Endothelial cell (in vitro differentiated cells): ENCODE data around the gene CTR9. TPM values are rescaled to one million over a fixed set of nuclear protein-coding genes. Genes with fewer than 3 reads are reported as not detected.

Source experiments
- DNase-seq: peaks from one replicate; pipeline ENCODE4 v3.0.0; 2021; ENCODE audit warnings: low spot score
- H3K27ac Mint-ChIP-seq: one replicate; pipeline ENCODE4 v1.8.0; 2021; ENCODE audit warnings: mixed read lengths, inconsistent platforms; ENCODE audit not compliant: unreplicated experiment
- H3K27me3 Mint-ChIP-seq: one replicate; pipeline ENCODE4 v1.8.0; 2021; ENCODE audit warnings: mild to moderate bottlenecking, moderate library complexity, mixed read lengths, inconsistent platforms; ENCODE audit not compliant: unreplicated experiment
- H3K36me3 Mint-ChIP-seq: one replicate; pipeline ENCODE4 v1.8.0; 2021; ENCODE audit warnings: mild to moderate bottlenecking, low read depth, mixed read lengths, inconsistent platforms; ENCODE audit not compliant: unreplicated experiment
- H3K4me1 Mint-ChIP-seq: one replicate; pipeline ENCODE4 v1.8.0; 2021; ENCODE audit warnings: mild to moderate bottlenecking, mixed read lengths, inconsistent platforms; ENCODE audit not compliant: unreplicated experiment
- H3K4me3 Mint-ChIP-seq: one replicate; pipeline ENCODE4 v1.8.0; 2021; ENCODE audit warnings: mild to moderate bottlenecking, mixed read lengths, inconsistent platforms; ENCODE audit not compliant: unreplicated experiment
- H3K9me3 Mint-ChIP-seq: one replicate; pipeline ENCODE4 v1.8.0; 2021; ENCODE audit warnings: mixed read lengths, inconsistent platforms; ENCODE audit not compliant: unreplicated experiment
- total RNA-seq: library from RNA; stranded (reverse); fragmentation: NEBNext Ultra II Directional; extraction: Animal tissue kit (Norgen Biotek cat#: 25700); gene quantifications from one replicate; pipeline ENCODE4 v1.2.1, GENCODE V29; 2021; ENCODE audit not compliant: unreplicated experiment
- TF ChIP-seq, protein P1 (sequence below): fragments of 200-600 bp; sonication (generic); IDR thresholded peaks from one replicate; pipeline ENCODE4 v1.5.0; 2021; ENCODE audit warnings: antibody characterized with exemption; ENCODE audit not compliant: unreplicated experiment

The CTR9 gene
- total RNA-seq, 1 donor from 2014 or later, result 43.5 TPM

DNA sequence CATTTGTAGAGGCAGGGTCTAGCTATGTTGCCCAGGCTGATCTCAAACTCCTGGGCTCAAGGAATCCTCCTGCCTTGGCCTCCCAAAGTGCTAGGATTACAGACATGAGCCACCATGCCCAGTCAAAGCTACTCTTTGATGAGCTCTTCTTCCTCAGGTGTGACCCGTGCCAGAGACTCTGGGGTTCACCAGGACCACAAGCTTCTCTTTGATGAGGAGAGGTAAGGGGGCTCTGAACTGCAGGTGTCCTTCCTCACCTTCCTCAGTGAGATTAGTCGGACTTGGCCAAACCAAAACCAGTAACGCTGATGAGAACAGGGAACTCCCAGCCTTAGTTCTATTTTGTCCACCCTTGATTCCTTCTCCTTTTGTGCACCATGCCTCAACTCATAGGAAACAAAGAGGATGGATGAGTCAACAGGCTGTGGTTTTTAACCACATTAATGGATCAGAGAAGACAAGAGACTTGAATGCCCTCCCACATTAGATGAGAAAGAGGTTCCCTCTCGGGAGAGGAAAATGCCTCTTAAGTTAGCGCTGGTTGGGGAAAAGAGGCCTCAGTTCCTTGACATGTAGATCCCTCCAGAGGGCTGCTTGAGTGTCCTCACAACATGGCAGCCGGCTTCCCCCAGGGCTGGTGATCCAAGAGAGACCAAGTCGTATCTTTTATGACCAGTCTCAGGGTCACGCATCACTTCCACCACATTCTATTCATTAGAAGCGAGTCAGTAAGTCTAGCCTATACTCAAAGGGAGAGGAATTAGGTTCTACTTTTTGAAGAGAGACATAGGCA, 25.7 kb upstream of the CTR9 start:
- Mint-ChIP-seq H3K4me1 (peaks cover 10% of the 10 kb centered on the region), H3K27ac (no peak overlapping the region), H3K9me3 (no peaks in the 10 kb centered on the region), H3K4me3 (no peak overlapping the region), H3K27me3 (no peaks in the 10 kb centered on the region), H3K36me3 (no peaks in the 10 kb centered on the region)
- no peak for DNase-seq
- TF ChIP-seq, protein P1, sequence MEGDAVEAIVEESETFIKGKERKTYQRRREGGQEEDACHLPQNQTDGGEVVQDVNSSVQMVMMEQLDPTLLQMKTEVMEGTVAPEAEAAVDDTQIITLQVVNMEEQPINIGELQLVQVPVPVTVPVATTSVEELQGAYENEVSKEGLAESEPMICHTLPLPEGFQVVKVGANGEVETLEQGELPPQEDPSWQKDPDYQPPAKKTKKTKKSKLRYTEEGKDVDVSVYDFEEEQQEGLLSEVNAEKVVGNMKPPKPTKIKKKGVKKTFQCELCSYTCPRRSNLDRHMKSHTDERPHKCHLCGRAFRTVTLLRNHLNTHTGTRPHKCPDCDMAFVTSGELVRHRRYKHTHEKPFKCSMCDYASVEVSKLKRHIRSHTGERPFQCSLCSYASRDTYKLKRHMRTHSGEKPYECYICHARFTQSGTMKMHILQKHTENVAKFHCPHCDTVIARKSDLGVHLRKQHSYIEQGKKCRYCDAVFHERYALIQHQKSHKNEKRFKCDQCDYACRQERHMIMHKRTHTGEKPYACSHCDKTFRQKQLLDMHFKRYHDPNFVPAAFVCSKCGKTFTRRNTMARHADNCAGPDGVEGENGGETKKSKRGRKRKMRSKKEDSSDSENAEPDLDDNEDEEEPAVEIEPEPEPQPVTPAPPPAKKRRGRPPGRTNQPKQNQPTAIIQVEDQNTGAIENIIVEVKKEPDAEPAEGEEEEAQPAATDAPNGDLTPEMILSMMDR, result no peak

DNA sequence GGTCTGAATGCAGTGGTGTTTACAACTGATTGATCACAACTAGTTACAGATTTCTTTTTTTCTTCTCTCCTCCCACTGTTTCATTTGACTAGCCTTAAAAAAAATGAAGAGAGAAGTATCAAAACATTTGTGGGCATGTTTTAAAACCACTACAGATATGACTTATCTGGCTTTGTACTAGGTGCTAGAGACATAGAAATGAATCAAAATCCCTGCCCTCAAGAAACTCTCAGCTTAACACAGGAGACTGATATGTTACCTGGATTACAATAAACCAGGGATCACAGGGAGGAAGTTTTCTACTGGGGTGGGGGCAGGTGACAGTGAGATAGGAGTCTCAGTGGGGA, 25.2 kb upstream of the CTR9 start:
- no peak for DNase-seq
- H3K9me3 Mint-ChIP-seq, result no peaks in the 10 kb centered on the region
- TF ChIP-seq, protein P1, result no peak
- H3K4me1 Mint-ChIP-seq, result peaks cover 10% of the 10 kb centered on the region
- H3K27ac Mint-ChIP-seq, result no peak overlapping the region
- H3K4me3 Mint-ChIP-seq, result no peak overlapping the region
- no peaks in the 10 kb centered on the region for H3K27me3 Mint-ChIP-seq
- no peaks in the 10 kb centered on the region for H3K36me3 Mint-ChIP-seq

DNA sequence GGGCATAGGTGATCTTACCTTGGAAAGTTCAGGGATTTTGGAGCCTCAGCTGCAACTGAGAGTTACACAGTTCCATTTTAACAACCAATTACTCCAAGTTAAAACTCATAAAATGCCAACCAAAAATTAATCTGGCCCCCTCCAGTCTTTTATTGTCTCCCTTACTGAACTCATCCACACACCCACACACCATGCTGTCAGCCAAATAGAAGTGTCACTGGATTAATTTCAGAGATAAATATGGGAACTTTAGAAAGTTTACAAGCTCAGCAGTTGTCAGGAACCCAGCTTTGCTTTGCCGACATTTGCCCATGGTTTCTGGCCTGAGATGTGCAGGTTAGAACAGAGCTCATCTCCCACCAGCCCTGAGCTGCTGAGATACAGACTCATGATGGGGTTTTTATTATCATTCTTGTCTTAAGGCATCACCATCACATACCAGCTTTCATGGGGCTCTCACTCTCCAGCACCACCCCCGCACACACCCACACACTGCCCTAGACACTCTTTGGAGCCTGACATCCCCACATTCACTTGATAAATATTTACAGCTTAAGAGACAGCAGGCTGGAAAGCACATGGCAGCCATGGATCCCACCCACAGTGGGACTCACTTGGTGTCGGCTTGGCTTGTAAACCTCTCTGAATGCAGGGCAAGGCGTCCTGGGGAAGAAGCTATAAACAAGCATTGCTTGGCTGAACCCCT, 23.7 kb upstream of the CTR9 start:
- H3K27ac Mint-ChIP-seq, result no peak overlapping the region
- no peaks in the 10 kb centered on the region for H3K27me3 Mint-ChIP-seq
- H3K9me3 Mint-ChIP-seq, result no peaks in the 10 kb centered on the region
- H3K4me3 Mint-ChIP-seq, result no peak overlapping the region
- peaks cover 2% of the 10 kb centered on the region for H3K4me1 Mint-ChIP-seq
- H3K36me3 Mint-ChIP-seq, result peaks cover 4% of the 10 kb centered on the region
- TF ChIP-seq, protein P1, result no peak
- no peak for DNase-seq

DNA sequence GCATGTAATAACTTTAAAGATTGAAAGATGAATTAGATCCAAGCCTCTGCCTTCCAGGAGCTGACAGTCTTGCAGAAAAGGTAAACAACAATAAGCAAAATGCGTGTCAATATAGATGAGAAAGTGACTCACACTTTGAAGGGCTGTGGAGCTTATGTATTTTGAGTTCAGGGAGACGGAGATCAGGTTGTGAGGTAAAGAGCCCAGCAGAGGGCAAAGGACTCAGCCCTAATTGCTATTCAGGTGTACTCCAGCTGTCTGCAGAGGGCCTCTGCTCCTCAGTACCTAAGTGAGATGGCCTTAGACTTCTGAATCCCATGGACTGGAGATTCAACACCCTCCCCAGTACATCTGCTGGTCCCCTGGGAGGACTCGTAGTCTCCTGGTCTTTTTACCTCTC, 22.9 kb upstream of the CTR9 start:
- H3K4me1 Mint-ChIP-seq, result no peaks in the 10 kb centered on the region
- no peak for DNase-seq
- TF ChIP-seq, protein P1, result no peak
- H3K9me3 Mint-ChIP-seq, result no peaks in the 10 kb centered on the region
- H3K4me3 Mint-ChIP-seq, result peak overlapping the region; percentile 3
- H3K27ac Mint-ChIP-seq, result no peak overlapping the region
- no peaks in the 10 kb centered on the region for H3K27me3 Mint-ChIP-seq
- peaks cover 4% of the 10 kb centered on the region for H3K36me3 Mint-ChIP-seq
